GM12864 (cell line): ENCODE results near the gene SPP1.

Experiments
- DNase-seq: peaks from one replicate; pipeline ENCODE4 v3.0.0-alpha.2; 2011; ENCODE audit warnings: low read depth
- H3K4me3 ChIP-seq: 2 replicates; pipeline ENCODE4 v1.5.1; 2011; ENCODE audit warnings: mild to moderate bottlenecking, low read depth, low read length, control low read depth
- TF ChIP-seq, protein P1 (sequence below): IDR thresholded peaks from 2 replicates; pipeline ENCODE4 v1.5.1; 2011; ENCODE audit warnings: low read depth, mild to moderate bottlenecking, moderate library complexity, low read length, control low read depth, inconsistent platforms; ENCODE audit errors: missing control alignments

SPP1 gene

DNA sequence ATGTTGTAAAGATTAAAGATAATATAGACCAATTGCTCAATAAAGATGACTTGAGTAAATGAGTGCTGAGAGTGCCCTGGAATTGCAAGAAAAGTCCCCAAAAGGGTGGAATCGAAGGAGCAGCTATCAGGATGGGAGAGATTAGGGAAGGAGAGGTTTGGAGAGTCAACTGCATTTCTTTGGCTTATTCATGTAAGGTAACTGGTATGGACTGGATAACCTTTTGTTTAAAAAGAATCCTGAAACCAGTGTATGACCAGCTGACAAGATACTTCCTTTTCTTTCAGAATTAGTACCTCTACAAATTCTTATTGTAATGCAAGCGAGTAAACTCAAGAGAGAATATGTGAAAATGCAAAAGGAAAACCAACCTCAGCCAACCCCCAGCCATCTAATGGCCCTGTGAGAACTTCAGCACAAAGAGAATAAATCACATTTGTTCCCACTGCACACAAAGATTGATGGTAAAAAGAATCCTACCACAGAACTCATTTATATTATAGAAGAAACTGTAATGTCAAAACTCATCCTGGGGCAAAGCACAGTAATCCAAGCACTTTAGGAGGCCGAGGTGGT is 24.5 kb upstream of the SPP1 start:
- no peak overlapping the region for H3K4me3 ChIP-seq
- TF ChIP-seq, protein P1, sequence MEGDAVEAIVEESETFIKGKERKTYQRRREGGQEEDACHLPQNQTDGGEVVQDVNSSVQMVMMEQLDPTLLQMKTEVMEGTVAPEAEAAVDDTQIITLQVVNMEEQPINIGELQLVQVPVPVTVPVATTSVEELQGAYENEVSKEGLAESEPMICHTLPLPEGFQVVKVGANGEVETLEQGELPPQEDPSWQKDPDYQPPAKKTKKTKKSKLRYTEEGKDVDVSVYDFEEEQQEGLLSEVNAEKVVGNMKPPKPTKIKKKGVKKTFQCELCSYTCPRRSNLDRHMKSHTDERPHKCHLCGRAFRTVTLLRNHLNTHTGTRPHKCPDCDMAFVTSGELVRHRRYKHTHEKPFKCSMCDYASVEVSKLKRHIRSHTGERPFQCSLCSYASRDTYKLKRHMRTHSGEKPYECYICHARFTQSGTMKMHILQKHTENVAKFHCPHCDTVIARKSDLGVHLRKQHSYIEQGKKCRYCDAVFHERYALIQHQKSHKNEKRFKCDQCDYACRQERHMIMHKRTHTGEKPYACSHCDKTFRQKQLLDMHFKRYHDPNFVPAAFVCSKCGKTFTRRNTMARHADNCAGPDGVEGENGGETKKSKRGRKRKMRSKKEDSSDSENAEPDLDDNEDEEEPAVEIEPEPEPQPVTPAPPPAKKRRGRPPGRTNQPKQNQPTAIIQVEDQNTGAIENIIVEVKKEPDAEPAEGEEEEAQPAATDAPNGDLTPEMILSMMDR: no peak
- no peak for DNase-seq

DNA sequence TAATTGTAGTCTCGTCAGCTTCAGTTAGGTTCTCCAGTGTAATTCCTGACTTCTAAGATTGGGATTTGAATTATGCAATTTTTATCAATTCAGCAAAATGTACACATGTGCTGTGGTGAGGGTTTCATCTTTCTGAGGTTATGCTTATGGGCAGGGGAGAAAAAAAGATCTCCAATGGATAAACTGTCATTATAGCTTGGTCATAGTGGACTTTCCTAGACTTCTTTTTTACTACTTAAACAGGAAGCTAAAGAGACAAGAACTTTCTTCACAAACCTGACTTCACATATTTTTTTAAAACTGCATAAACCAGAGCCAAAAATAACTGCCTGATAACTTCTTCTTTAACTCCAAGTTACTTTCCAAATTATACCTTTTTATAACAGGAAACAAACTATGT is 21.7 kb upstream of the SPP1 start:
- no peak overlapping the region for H3K4me3 ChIP-seq
- TF ChIP-seq, protein P1: no peak
- no peak for DNase-seq

DNA sequence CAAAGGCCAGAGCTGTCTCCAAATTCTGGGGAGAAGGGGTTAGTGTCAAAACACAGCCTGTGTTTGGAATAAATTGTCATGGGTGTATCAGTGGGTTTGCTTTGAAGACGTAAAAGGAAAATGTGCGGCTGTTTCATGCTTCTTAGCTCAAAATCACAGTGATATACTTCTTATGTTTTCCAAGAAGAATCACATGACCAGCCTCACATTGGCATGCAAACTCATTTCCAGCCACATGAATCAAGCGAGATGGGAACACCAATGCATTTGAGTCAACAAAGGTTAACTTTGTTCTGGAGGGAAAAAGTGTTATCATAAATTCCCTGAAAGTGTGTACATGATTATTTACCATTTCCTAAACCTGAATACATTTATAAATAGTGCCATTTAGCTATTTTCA is 19.0 kb upstream of the SPP1 start:
- TF ChIP-seq, protein P1: no peak
- H3K4me3 ChIP-seq: no peak overlapping the region
- no peak for DNase-seq

DNA sequence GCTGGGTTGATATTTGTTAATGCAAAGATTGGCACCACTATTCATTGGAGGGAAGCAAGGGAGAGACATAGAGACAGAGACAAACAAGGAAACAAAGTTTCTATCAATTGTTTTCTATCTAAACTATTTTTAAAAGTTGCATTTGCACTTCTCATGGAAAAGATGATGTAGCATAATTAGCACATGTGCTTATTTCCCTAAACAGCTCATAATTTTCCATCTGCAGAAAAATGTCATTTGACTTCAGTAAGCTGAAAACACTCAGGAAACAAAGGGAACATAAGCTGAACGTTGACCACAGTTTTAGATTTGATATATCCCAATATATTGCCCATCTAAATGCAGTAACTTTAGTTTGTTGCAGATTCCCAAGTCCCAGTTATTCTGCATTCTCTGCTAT is 18.5 kb upstream of the SPP1 start:
- H3K4me3 ChIP-seq: no peak overlapping the region
- DNase-seq: no peak
- TF ChIP-seq, protein P1: no peak

DNA sequence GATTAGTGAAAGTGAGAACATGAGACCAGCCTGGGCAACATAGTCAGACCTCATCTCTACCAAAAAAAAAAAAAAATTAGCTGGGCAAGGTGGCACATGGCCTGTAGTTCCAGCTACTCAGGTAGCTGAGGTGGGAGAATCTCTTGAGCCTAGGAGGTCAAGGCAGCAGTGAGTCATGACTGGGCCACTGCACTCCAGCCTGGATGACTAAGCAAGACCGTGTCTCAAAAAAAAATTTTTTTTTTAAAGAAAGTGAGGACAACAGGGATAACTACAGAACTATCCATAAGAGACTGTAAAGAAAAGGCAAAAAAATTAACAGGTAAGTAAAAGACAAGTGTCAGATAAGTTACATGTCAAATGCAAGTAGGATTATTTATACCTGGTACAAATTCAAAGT is 13.5 kb upstream of the SPP1 start:
- DNase-seq: no peak
- TF ChIP-seq, protein P1: no peak
- no peak overlapping the region for H3K4me3 ChIP-seq

DNA sequence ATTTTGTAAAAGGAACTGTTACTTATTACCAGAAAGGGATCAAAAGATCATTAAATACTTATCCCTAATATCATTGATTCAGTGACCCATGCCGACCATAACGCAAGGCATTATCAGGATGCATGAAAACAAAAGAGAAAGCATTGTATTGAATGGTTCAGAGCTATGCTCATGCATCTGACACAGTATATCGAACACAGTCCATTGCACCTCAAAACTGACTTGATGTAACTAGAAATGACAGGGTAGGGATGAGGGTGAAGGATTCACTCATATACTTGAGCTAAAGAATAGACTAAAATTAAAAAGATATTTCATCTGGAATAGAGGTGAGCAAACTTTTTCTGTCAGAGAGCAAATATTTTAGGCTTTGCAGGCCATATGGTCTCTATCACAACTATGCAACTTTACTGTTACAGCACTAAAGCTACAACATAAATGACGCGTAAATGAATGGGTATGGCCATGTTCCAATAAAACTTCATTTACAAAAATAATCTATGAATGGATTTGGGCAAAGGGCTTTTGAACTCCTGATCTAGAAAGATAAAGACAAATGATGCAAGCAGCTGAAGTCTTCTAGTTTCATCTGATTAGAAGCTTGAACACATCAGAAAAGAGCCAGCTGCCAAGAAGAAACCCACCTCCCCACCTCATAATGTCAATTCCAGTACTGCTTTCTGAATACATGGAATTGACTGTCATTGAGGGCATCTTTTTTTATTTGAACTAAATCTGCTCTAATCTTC is 12.9 kb upstream of the SPP1 start:
- TF ChIP-seq, protein P1: no peak
- no peak overlapping the region for H3K4me3 ChIP-seq
- no peak for DNase-seq

DNA sequence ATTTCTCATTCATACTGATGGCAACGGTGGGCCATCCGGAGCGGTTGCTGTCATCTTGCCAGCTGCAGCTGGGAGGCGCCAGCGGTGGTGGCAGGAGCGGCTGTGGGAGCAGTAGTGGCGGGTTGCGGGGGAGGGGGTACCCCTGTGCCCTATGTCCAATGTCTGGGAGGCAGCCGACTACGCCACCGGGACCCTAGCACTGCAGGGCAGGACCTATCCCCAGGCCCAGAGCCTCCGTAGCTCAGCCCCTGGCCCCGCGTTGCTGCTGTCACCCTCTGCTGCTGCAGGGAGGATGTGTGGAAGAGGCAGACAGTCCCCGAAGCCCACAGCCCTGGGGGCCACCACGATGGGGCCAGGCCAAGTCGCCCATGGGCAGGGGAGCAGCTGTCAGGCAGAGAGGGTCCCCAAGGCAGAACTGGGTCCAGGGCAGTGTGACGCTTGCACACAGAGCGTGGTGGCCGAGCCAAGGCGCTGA is 10.0 kb upstream of the SPP1 start:
- no peak for DNase-seq
- TF ChIP-seq, protein P1: no peak
- no peak overlapping the region for H3K4me3 ChIP-seq
